Measurements from ENCODE around the gene KRT86. TPM values are rescaled to one million over a fixed set of nuclear protein-coding genes. Genes with fewer than 3 reads are reported as not detected.

KRT86 gene
- total and polyA plus RNA-seq, 2 of the 8 experiments (the other 6 are each of a cell fraction or from before 2014, with no cell fraction given), result 0.12 TPM; not detected in 1

DNA sequence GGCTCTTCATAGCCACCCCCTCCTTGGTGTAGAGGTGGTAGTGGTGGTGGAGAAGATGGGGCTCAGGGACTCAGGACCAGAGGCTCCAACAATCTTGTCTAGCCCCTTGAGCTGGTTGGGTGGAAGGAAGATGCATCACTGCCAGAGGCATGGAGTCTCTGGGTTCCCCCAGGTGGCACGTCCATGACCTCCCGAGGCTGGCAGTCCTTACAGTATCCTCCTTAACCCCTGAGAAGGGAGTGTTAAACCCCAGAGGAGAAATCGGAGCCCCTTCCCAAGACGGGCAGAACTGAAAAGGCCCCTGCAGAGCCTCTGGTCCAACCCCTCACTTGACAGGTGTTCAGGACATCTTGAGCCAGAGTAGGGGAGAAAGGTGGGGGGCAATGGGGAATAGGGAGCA, 37.6 kb downstream of the KRT86 start (continued):
- TF ChIP-seq KDM4A (IDR thresholded peaks at IDR 0.05; ENCODE audit: low read depth, low read length, severe bottlenecking) (no peak), SRF (IDR thresholded peaks at IDR 0.05; ENCODE audit: low read depth, low read length) (no peak), KDM5A (IDR thresholded peaks at IDR 0.05; ENCODE audit: low read length) (no peak), SIX5 (IDR thresholded peaks at IDR 0.05; ENCODE audit: low read depth, low read length) (no peak), E2F6 (IDR thresholded peaks at IDR 0.05) (no peak), USF2 (IDR thresholded peaks at IDR 0.05; ENCODE audit: low read length) (no peak), CTBP2 (IDR thresholded peaks at IDR 0.05; ENCODE audit: borderline replicate concordance, insufficient read depth, insufficient read length, low read length) (no peak), GTF2F1 (IDR thresholded peaks at IDR 0.05; ENCODE audit: borderline replicate concordance, low read depth, low read length) (no peak)
